Measurements from ENCODE around the gene ZCCHC7.

- TF ChIP-seq SIN3A (IDR thresholded peaks at IDR 0.05; ENCODE audit: borderline replicate concordance, insufficient read depth, low read length) (no peak), TAF1 (IDR thresholded peaks at IDR 0.05; ENCODE audit: borderline replicate concordance, insufficient read depth, low read length) (no peak), REST (IDR thresholded peaks at IDR 0.05; ENCODE audit: insufficient read depth in 1 of 2, low read depth in 2 of 2, low read length in 2 of 2) (no peak), POLR2AphosphoS5 (IDR thresholded peaks at IDR 0.05; ENCODE audit: low read depth, low read length) (no peak)
Observed at GRCh38 chr9:37372839-37373238, 252.5 kb downstream of the ZCCHC7 start.

Measured in PFSK-1 (cell line).